ENCODE results near the gene CALB2. TPM values are rescaled to one million over a fixed set of nuclear protein-coding genes. Genes with fewer than 3 reads are reported as not detected.
"Not testable (repeated sequence)": the region's sequence is repeated elsewhere in the genome, so short reads cannot be mapped to it uniquely, and the experiment has no call there.

CALB2 gene, protein sequence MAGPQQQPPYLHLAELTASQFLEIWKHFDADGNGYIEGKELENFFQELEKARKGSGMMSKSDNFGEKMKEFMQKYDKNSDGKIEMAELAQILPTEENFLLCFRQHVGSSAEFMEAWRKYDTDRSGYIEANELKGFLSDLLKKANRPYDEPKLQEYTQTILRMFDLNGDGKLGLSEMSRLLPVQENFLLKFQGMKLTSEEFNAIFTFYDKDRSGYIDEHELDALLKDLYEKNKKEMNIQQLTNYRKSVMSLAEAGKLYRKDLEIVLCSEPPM
- total RNA-seq (2021) (not detected in 2 replicates), Bru-seq, nascent RNA (percentile 8 among the genes with signal in this experiment), BruChase-seq, experiment 1, labeled RNA remaining after a 2-hour chase (not detected), BruChase-seq, experiment 2, labeled RNA remaining after a 6-hour chase (not detected)
- long read RNA-seq, result 0 reads

DNA sequence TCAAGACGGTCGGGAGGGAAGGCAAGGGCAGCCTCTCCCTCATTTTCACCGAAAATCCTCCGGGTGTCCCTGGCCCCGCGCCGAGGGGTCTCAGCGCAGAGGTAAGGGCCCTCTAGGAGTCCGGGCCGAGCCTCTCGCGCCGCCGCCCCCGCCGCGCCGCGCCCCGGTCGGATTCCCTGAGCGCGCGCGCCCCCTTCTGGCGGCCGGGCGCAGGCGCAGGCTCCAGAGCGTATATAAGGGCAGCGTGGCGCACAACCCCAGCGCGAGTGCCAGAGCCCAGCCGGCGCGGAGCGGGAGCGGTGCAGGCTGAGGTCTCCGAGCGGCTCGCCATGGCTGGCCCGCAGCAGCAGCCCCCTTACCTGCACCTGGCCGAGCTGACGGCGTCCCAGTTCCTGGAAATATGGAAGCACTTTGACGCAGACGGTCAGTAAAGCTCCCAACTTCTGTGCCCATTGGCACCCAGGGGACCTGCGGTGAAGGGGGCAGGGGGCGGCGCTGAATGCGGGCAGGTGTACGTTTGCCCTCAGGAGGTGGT, at the start of gene CALB2:
TSS of gene CALB2 (plus strand) at position 260 of the 535 bp plus-strand sequence. CDS start at position 330, 70 bp downstream.
- CTCF ChIA-PET, result no interaction called here

DNA sequence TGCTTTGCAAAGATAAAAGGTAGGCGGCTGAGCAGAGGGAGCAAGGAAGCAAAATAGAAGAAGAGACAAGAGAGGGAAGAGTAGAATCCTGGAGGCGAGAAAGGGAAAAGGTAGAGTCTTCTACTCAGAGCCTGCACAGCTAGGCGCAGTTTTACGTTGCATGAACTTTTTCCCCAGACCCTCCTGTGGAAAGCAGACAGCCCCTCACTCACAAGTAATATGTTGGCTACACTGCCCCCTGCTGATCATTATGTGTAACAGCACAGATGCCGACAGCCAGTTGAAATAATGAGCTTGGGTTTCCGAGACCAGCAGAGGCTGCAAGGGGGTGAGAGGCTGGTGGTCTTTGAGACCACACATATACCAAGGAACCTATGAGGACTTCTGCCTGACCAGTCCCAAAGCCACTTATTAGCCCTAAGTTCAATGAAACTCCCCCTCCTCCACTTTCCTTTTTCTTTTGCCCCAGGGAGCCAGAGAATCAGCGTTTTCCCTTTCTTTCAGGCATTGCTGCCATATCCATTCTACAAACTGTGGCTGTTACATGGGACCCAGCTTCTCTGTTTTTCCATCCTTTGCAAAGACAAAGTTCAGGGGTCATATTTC, 46.9 kb upstream of the CALB2 start:
- Histone ChIP-seq H3K9me3 (ENCODE audit: low read depth, low read length, poor library complexity, severe bottlenecking) (no peaks in the 10 kb centered on the region), H3K27ac (ENCODE audit: low read depth, low read length, poor library complexity, severe bottlenecking) (no peak overlapping the region), H3K4me3 (ENCODE audit: low read depth, low read length, poor library complexity, severe bottlenecking) (no peak overlapping the region), H3K27me3 (replicated peaks; ENCODE audit: insufficient read depth, low read depth, low read length, poor library complexity) (peaks cover 35% of the 10 kb centered on the region), H3K36me3 (ENCODE audit: insufficient read depth, low read length, poor library complexity, severe bottlenecking) (no peaks in the 10 kb centered on the region), H3K4me1 (ENCODE audit: insufficient read depth, low read length, poor library complexity, severe bottlenecking) (no peaks in the 10 kb centered on the region)
- ChIA-PET CTCF (interaction anchor here (0.6 to 1.6 kb wide), 8 partner anchors 15 to 989 kb away, joined by 3 to 5 read pairs (median 3); no protein-coding TSS in a partner anchor), POLR2A (ENCODE audit: low non-redundant PET) (no interaction called here)
- intact Hi-C loops (cut with micrococcal nuclease; ENCODE audit: unreplicated experiment), result no loop called here
- peak; percentile 43 for DNase-seq (ENCODE audit: low spot score)
- BruUV-seq (replicated peaks), result no TSS peak
- TF ChIP-seq EZH2 (IDR thresholded peaks at IDR 0.05; ENCODE audit: borderline replicate concordance, low read depth, low read length, poor library complexity, severe bottlenecking), result no peak
- TF ChIP-seq, protein P1, sequence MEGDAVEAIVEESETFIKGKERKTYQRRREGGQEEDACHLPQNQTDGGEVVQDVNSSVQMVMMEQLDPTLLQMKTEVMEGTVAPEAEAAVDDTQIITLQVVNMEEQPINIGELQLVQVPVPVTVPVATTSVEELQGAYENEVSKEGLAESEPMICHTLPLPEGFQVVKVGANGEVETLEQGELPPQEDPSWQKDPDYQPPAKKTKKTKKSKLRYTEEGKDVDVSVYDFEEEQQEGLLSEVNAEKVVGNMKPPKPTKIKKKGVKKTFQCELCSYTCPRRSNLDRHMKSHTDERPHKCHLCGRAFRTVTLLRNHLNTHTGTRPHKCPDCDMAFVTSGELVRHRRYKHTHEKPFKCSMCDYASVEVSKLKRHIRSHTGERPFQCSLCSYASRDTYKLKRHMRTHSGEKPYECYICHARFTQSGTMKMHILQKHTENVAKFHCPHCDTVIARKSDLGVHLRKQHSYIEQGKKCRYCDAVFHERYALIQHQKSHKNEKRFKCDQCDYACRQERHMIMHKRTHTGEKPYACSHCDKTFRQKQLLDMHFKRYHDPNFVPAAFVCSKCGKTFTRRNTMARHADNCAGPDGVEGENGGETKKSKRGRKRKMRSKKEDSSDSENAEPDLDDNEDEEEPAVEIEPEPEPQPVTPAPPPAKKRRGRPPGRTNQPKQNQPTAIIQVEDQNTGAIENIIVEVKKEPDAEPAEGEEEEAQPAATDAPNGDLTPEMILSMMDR (conservative IDR thresholded peaks at IDR 0.05; ENCODE audit: low read depth, low read length), result peak; percentile 85

More for the DNA sequence above, at the start of gene CALB2:
- no peak for TF ChIP-seq EZH2 (IDR thresholded peaks at IDR 0.05; ENCODE audit: borderline replicate concordance, low read depth, low read length, poor library complexity, severe bottlenecking)
- TF ChIP-seq, protein P1 (conservative IDR thresholded peaks at IDR 0.05; ENCODE audit: low read depth, low read length), result peak; percentile 80
- no TSS peak for BruUV-seq (replicated peaks)
- Histone ChIP-seq H3K4me1 (ENCODE audit: insufficient read depth, low read length, poor library complexity, severe bottlenecking) (peaks cover 5% of the 10 kb centered on the region), H3K27me3 (replicated peaks; ENCODE audit: insufficient read depth, low read depth, low read length, poor library complexity) (peaks cover 46% of the 10 kb centered on the region), H3K36me3 (ENCODE audit: insufficient read depth, low read length, poor library complexity, severe bottlenecking) (no peaks in the 10 kb centered on the region), H3K27ac (ENCODE audit: low read depth, low read length, poor library complexity, severe bottlenecking) (no peak within 1 kb of the TSS), H3K4me3 (ENCODE audit: low read depth, low read length, poor library complexity, severe bottlenecking) (no peak within 1 kb of the TSS), H3K9me3 (ENCODE audit: low read depth, low read length, poor library complexity, severe bottlenecking) (no peaks in the 10 kb centered on the region)
- DNase-seq (ENCODE audit: low spot score), result peak; percentile 68
- POLR2A ChIA-PET (ENCODE audit: low non-redundant PET), result no interaction called here
- intact Hi-C loops (cut with micrococcal nuclease; ENCODE audit: unreplicated experiment), result no loop called here

DNA sequence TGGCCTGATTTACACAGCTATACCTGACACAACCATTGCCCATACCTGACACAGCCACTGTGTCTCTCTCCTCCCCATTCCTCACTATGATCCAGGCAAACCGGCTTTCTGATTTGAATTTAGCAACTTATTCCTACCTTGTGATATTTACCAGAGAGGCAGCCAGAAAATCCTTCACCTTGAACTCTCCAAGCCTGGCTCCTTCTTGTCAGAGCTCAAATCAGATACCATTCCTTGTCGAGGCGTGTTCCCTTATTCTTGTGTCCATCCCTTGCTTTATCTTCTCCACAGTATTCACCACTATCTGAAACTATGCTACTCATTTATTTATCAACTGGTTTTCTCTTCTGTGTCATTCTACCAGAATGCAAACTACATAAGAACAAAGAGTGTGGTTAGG, 44.9 kb upstream of the CALB2 start:
- POLR2A ChIA-PET (ENCODE audit: low non-redundant PET); CTCF ChIA-PET; H3K9me3 ChIP-seq (ENCODE audit: low read depth, low read length, poor library complexity, severe bottlenecking); intact Hi-C loops (cut with micrococcal nuclease; ENCODE audit: unreplicated experiment); H3K4me3 ChIP-seq (ENCODE audit: low read depth, low read length, poor library complexity, severe bottlenecking); BruUV-seq (replicated peaks); H3K36me3 ChIP-seq (ENCODE audit: insufficient read depth, low read length, poor library complexity, severe bottlenecking); H3K27ac ChIP-seq (ENCODE audit: low read depth, low read length, poor library complexity, severe bottlenecking); DNase-seq (ENCODE audit: low spot score); H3K4me1 ChIP-seq (ENCODE audit: insufficient read depth, low read length, poor library complexity, severe bottlenecking): not testable (repeated sequence)
- peaks cover 45% of the 10 kb centered on the region for H3K27me3 ChIP-seq (replicated peaks; ENCODE audit: insufficient read depth, low read depth, low read length, poor library complexity)

Measured in A673 (cell line).